CD8-positive, alpha-beta memory T cell (primary cell): ENCODE results near the gene TMEM150B. TPM values are rescaled to one million over a fixed set of nuclear protein-coding genes. Genes with fewer than 3 reads are reported as not detected.

ENCODE experiments used
- CTCF ChIA-PET: fragments of 350-600 bp; sonication (Branson Sonifier 250); formaldehyde crosslinking; loops from one replicate; lab custom pipeline; 2021; ENCODE audit warnings: antibody characterized with exemption; lab: Charles Lee
- POLR2A ChIA-PET: fragments of 350-600 bp; sonication (Branson Sonifier 250); formaldehyde crosslinking; loops from one replicate; lab custom pipeline; 2021; ENCODE audit warnings: antibody characterized with exemption; lab: Charles Lee
- DNase-seq, 5 donors: peaks; one replicate each; pipeline versions ENCODE4 v3.0.0 to v3.0.0-alpha.2; 2020 to 2022; ENCODE audit warnings: mixed read lengths in 1 of 5
- H3K27ac ChIP-seq: one replicate; pipeline ENCODE4 v1.7.0; 2013; ENCODE audit warnings: low read depth, mild to moderate bottlenecking, low read length, moderate library complexity
- H3K27me3 ChIP-seq: 2 replicates; pipeline ENCODE4 v1.7.0; 2013; ENCODE audit warnings: low read length, mild to moderate bottlenecking; ENCODE audit not compliant: insufficient read depth, poor library complexity, severe bottlenecking
- H3K36me3 ChIP-seq: 2 replicates; pipeline ENCODE4 v1.7.0; 2013; ENCODE audit warnings: mild to moderate bottlenecking, low read length, moderate library complexity; ENCODE audit not compliant: insufficient read depth
- H3K4me1 ChIP-seq: 2 replicates; pipeline ENCODE4 v1.7.0; 2013; ENCODE audit warnings: mild to moderate bottlenecking, low read length, moderate library complexity; ENCODE audit not compliant: insufficient read depth
- H3K4me3 ChIP-seq: 2 replicates; pipeline ENCODE4 v1.7.0; 2013; ENCODE audit warnings: mild to moderate bottlenecking, low read length
- H3K9me3 ChIP-seq: 2 replicates; pipeline ENCODE4 v1.7.0; 2013; ENCODE audit warnings: mild to moderate bottlenecking, low read length
- H3K27ac Mint-ChIP-seq, 8 donors: one replicate each; pipeline ENCODE4 v1.8.0; 2020 to 2021; ENCODE audit warnings: mixed read lengths in 8 of 8, mild to moderate bottlenecking in 6 of 8, inconsistent platforms in 3 of 8, moderate library complexity in 3 of 8
- H3K27me3 Mint-ChIP-seq, 2 donors: one replicate each; pipeline ENCODE4 v1.8.0; 2020 to 2021; ENCODE audit warnings: mixed read lengths in 2 of 2, mild to moderate bottlenecking in 1 of 2, moderate library complexity in 1 of 2
- H3K36me3 Mint-ChIP-seq, 3 donors: one replicate each; pipeline ENCODE4 v1.8.0; 2020 to 2021; ENCODE audit warnings: mixed read lengths in 3 of 3, inconsistent platforms in 1 of 3, mild to moderate bottlenecking in 1 of 3
- H3K4me1 Mint-ChIP-seq, 3 donors: one replicate each; pipeline ENCODE4 v1.8.0; 2020 to 2021; ENCODE audit warnings: mixed read lengths in 3 of 3, inconsistent platforms in 1 of 3, mild to moderate bottlenecking in 1 of 3
- H3K4me3 Mint-ChIP-seq, 7 donors: one replicate each; pipeline ENCODE4 v1.8.0; 2020 to 2021; ENCODE audit warnings: mixed read lengths in 7 of 7, mild to moderate bottlenecking in 6 of 7, moderate library complexity in 4 of 7, inconsistent platforms in 2 of 7
- H3K9me3 Mint-ChIP-seq, 5 donors: one replicate each; pipeline ENCODE4 v1.8.0; 2020 to 2022; ENCODE audit warnings: mixed read lengths in 5 of 5, mild to moderate bottlenecking in 3 of 5, moderate library complexity in 2 of 5, inconsistent platforms in 1 of 5
- polyA plus RNA-seq: library from polyadenylated mRNA; unstranded; fragments of 300-500 nt; fragmentation: Illumina TruSeq; gene quantifications from one replicate; pipeline ENCODE4 v1.2.3, GENCODE V29; 2021
- total RNA-seq, 2 experiments: library from RNA; stranded (reverse); gene quantifications; one replicate each; pipeline ENCODE4 v1.2.3, GENCODE V29; 2021

The TMEM150B gene
- total and polyA plus RNA-seq, 3 experiments from 2014 or later = 0.53 TPM; not detected in 2

DNA sequence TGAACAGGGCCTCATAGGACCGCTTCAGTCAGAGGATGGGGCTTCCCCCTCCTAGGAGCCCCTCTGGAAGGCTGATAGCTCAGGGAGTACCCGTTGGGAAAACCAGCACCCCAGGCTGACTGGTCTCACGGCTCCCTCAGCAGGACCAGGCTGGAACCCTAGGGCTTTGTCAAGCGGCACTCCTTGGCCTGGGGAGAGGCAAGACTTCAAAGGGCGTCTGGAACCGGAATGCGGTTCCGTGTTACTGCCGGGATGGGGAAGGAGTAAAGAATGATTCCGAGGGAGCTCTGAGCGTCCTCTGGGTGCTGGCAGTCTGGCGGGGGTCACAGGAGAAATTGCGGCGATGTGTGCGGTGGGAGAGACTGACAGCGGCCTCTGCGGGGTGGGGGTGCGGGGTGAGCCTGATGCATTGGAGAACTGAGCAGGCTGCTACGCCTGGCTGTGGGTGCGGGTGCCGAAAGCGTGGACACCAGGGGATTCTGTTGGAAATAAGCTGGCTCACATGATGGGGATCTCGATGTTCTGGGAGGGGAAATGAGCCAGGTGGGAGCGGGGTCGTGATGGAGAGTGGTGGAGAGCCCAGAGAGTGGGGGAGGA lies 27.5 kb upstream of the TMEM150B start:
- peak overlapping the region in 4 of 8 donors; percentile 54 to 70 (median 57) for H3K27ac Mint-ChIP-seq

DNA sequence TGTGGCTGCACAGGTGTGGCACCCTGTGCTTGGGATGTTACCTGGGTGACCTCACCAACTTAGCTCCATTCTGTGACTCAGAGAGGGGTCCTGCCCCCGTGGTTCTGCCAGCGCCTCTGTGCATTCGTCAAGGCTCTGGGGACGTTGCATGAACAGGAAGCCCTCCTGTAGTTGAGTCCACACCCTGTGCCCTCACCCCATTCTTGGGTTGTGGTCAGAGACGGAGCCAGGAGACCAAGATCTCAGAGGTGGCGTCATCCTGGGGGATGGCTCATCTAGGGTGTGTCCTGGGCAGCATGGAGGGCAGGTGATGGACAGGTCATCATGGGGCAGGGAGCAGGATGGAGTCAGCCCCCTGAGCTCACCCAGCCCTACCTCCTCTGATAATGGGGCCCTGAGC lies 26.9 kb upstream of the TMEM150B start:
- H3K27ac ChIP-seq = no peak overlapping the region
- no peak overlapping the region for H3K4me3 ChIP-seq
- peaks cover 13% of the 10 kb centered on the region for H3K4me1 ChIP-seq
- no peaks in the 10 kb centered on the region for H3K9me3 Mint-ChIP-seq
- H3K4me1 Mint-ChIP-seq = peaks cover 17 to 38% (median 24%) of the 10 kb centered on the region in 3 donors
- CTCF ChIA-PET = no interaction called here
- H3K36me3 ChIP-seq = no peaks in the 10 kb centered on the region
- peaks cover 22% of the 10 kb centered on the region for H3K27me3 ChIP-seq
- H3K4me3 Mint-ChIP-seq = peak overlapping the region in 3 of 7 donors; percentile 12 to 72 (median 32)
- no peaks in the 10 kb centered on the region for H3K9me3 ChIP-seq
- DNase-seq = no peak
- peaks cover 27 to 42% of the 10 kb centered on the region in 2 donors for H3K27me3 Mint-ChIP-seq
- POLR2A ChIA-PET = interaction anchor here (2.3 kb wide), 1 partner anchor 13 kb away, joined by 6 read pairs; the partner anchor contains the start of gene KMT5C
- no peaks in the 10 kb centered on the region for H3K36me3 Mint-ChIP-seq
- peak overlapping the region in 1 of 8 donors; percentile 55 for H3K27ac Mint-ChIP-seq

More for the DNA sequence above, 27.5 kb upstream of the TMEM150B start:
- ChIA-PET CTCF (interaction anchor here (1.4 kb wide), 1 partner anchor 13 kb away, joined by 4 read pairs; the partner anchor contains the start of gene KMT5C), POLR2A (interaction anchor here (2.3 kb wide), 1 partner anchor 13 kb away, joined by 6 read pairs; the partner anchor contains the start of gene KMT5C)
- Mint-ChIP-seq H3K36me3 (no peaks in the 10 kb centered on the region), H3K9me3 (no peaks in the 10 kb centered on the region), H3K4me3 (peak overlapping the region; percentile 11 to 88 (median 81)), H3K4me1 (peaks cover 17 to 38% (median 24%) of the 10 kb centered on the region in 3 donors), H3K27me3 (peaks cover 27 to 47% of the 10 kb centered on the region in 2 donors)
- H3K36me3 ChIP-seq = no peaks in the 10 kb centered on the region
- H3K4me3 ChIP-seq = no peak overlapping the region
- no peak overlapping the region for H3K27ac ChIP-seq
- no peaks in the 10 kb centered on the region for H3K9me3 ChIP-seq
- DNase-seq = no peak
- H3K4me1 ChIP-seq = peaks cover 13% of the 10 kb centered on the region
- H3K27me3 ChIP-seq = peaks cover 22% of the 10 kb centered on the region

DNA sequence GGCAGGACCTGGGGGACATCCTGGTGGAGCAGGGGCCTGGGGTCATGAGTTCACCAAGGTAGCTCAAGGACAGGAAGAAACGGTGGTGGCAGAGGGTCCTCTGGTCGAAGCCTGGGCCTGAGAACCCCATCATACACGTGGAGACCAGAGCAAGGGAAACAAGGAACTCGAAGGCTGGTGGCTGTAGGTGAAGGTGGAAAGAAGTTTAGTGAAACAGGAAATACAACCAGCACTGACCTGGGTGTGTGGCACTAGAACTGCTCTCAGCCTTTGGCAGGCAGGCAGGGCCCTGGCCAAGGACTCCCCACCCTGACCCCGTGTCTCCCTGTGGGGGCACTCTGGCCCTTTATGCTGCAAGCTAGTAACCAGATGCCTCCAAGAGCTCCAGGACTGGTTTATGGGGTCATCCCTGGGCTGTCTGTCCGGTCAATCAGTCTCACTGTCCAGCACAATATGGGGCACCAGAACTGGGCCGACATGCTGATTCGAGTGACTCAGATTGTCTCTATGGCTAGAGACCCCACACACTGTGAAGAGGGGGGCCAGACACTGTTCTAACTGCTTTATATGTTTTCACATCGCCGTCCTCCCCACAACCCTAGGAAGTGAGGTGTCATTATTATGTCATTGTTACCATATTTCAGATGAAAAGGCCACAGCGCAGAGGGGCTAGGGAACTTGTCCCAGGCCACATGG lies 25.6 kb upstream of the TMEM150B start:
- H3K9me3 ChIP-seq = no peaks in the 10 kb centered on the region
- H3K27me3 ChIP-seq = peaks cover 22% of the 10 kb centered on the region
- no peaks in the 10 kb centered on the region for H3K36me3 Mint-ChIP-seq
- H3K4me3 ChIP-seq = no peak overlapping the region
- ChIA-PET CTCF (no interaction called here), POLR2A (interaction anchor here (2.3 kb wide), 1 partner anchor 12 kb away, joined by 6 read pairs; the partner anchor contains the start of gene KMT5C)
- H3K27me3 Mint-ChIP-seq = peaks cover 27 to 40% of the 10 kb centered on the region in 2 donors
- H3K4me1 Mint-ChIP-seq = peaks cover 17 to 38% (median 24%) of the 10 kb centered on the region in 3 donors
- peaks cover 13% of the 10 kb centered on the region for H3K4me1 ChIP-seq
- H3K4me3 Mint-ChIP-seq = no peak overlapping the region
- H3K27ac Mint-ChIP-seq = peak overlapping the region in 1 of 8 donors; percentile 14
- no peak for DNase-seq
- no peaks in the 10 kb centered on the region for H3K36me3 ChIP-seq
- H3K9me3 Mint-ChIP-seq = no peaks in the 10 kb centered on the region
- no peak overlapping the region for H3K27ac ChIP-seq

DNA sequence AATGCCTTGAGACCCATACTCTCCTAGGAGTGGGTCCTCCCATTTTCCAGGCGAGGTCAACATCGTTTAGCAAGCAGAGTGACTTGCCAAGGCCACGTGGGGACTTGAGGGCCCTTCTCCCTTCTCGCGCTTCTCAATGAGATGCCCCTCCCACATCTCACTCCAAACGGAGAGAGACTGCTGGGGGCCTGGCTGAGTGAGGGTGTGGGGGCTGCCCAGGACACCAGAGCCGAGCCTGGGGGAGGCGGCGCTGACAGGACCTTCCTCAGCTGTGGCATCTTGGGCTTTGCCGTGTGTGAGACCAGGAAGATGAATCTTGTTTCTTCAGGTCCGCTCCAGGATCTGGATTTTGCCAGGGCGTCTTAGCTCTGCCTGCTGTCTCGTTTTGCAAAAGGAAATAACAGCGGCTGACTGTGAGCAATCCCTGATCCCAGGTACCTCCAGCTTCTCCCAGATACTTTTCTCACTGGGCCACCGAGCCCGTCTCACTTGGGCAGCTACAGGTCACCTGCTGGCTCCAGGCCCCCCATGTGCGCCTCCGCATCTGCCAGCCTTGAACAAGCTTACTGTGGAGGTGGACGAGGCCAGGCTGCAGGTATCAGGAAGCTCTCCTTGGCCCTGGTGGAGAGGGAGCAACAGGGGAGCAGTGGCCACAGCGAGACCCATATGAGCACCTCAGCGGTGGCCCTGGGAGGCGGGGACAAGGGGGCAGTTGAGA lies 23.3 kb upstream of the TMEM150B start:
- peaks cover 7% of the 10 kb centered on the region for H3K4me1 ChIP-seq
- peaks cover 21% of the 10 kb centered on the region for H3K27me3 ChIP-seq
- Mint-ChIP-seq H3K9me3 (no peaks in the 10 kb centered on the region), H3K27me3 (peaks cover 24 to 34% of the 10 kb centered on the region in 2 donors), H3K4me3 (no peak overlapping the region), H3K27ac (no peak overlapping the region), H3K36me3 (peaks cover 0 to 9% (median 2%) of the 10 kb centered on the region in 3 donors), H3K4me1 (peaks cover 11 to 26% (median 21%) of the 10 kb centered on the region in 3 donors)
- H3K36me3 ChIP-seq = no peaks in the 10 kb centered on the region
- DNase-seq = no peak
- CTCF ChIA-PET = no interaction called here
- no peaks in the 10 kb centered on the region for H3K9me3 ChIP-seq
- POLR2A ChIA-PET = no interaction called here
- H3K4me3 ChIP-seq = no peak overlapping the region
- no peak overlapping the region for H3K27ac ChIP-seq

DNA sequence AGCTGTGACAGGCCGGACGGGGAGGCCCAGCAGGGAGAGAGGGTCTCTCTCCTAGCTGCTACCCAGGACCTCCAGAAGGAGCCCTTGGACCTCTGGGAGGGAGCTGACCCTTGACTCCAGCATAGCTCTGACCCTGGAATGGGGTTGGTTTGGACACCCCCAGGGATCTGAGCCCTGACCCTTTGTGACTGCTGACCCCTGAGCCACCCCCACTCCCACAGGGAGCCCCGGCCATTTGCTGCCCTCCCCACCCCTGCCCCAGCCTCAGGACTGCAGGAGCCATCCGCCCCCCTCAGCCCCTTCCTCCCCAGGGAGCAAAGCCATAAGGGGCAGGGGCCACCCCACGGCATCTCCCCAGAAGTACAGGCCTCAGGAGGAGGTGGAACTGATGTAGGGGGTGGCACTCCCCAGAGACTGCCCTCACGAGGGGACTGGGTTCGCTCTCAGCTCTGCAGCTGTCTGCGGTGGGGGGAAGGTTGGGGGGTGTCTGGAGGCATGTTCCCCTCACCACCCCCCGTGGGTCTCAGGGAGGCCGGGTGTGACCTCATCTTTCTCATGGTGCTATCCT lies 22.4 kb upstream of the TMEM150B start:
- no peaks in the 10 kb centered on the region for H3K9me3 Mint-ChIP-seq
- Histone ChIP-seq H3K27me3 (peaks cover 12% of the 10 kb centered on the region), H3K9me3 (no peaks in the 10 kb centered on the region), H3K36me3 (no peaks in the 10 kb centered on the region), H3K4me3 (no peak overlapping the region), H3K4me1 (no peaks in the 10 kb centered on the region), H3K27ac (no peak overlapping the region)
- no peak overlapping the region for H3K4me3 Mint-ChIP-seq
- ChIA-PET CTCF (no interaction called here), POLR2A (no interaction called here)
- peaks cover 0 to 13% (median 2%) of the 10 kb centered on the region in 3 donors for H3K36me3 Mint-ChIP-seq
- peak overlapping the region in 1 of 8 donors; percentile 12 for H3K27ac Mint-ChIP-seq
- DNase-seq = no peak
- H3K27me3 Mint-ChIP-seq = peaks cover 15 to 25% of the 10 kb centered on the region in 2 donors
- H3K4me1 Mint-ChIP-seq = peaks cover 2 to 16% (median 11%) of the 10 kb centered on the region in 3 donors

DNA sequence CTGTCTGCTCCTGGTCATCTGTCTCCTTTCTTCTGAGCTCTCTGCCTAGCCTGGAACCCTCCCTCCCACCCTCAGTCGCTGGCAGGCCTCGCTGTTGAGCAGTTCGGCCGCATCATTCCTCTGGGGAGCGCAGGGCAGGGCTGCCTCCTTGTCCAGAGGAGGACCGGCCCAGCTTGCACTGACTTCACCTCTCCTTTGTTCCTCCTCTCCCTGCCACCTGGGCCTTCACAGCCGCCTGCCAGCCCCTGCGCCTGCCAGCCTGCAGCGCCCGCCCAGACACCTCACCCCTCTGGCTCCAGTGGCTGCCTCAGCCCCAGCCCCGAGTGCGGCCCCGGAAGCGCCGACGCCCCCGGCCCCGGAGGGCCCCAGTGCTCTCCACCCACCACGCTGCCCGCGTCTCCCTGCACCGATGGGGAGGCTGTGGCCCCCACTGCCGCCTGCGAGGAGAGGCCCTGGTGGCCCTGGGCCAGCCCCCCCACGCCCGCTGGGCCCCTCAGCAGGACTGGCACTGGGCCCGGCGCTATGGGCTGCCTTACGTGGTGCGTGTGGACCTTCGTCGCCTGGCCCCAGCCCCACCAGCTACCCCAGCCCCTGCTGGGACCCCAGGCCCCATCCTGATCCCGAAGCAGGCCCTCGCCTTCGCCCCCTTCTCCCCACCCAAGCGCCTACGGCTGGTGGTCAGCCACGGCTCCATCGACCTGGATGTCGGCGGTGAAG lies 21.7 kb upstream of the TMEM150B start:
- Histone ChIP-seq H3K27me3 (peaks cover 5% of the 10 kb centered on the region), H3K4me1 (no peaks in the 10 kb centered on the region), H3K27ac (no peak overlapping the region), H3K36me3 (no peaks in the 10 kb centered on the region), H3K9me3 (no peaks in the 10 kb centered on the region), H3K4me3 (no peak overlapping the region)
- Mint-ChIP-seq H3K27ac (no peak overlapping the region), H3K27me3 (peaks cover 11 to 18% of the 10 kb centered on the region in 2 donors), H3K9me3 (no peaks in the 10 kb centered on the region), H3K36me3 (peaks cover 0 to 16% (median 2%) of the 10 kb centered on the region in 3 donors), H3K4me1 (peaks cover 0 to 10% (median 7%) of the 10 kb centered on the region in 3 donors), H3K4me3 (no peak overlapping the region)
- no peak for DNase-seq
- CTCF ChIA-PET = no interaction called here
- POLR2A ChIA-PET = no interaction called here
